NCI-H510A treated with DMSO at 0.1 percent for 48 hours (cell line): Measurements from ENCODE around the gene TRABD.

ENCODE experiments used
- DNase-seq: peaks from one replicate; lab custom pipeline; 2025; lab: John Stamatoyannopoulos, UW

Gene TRABD

GRCh38 chr22:50186761-50187523, 1.2 kb downstream of the TRABD start:
- DNase-seq, result no peak

GRCh38 chr22:50188356-50188755, 2.6 kb downstream of the TRABD start:
- no peak for DNase-seq

GRCh38 chr22:50189184-50189848, 3.6 kb downstream of the TRABD start:
- DNase-seq, result no peak

- DNase-seq, result peak; percentile 64
Measured at GRCh38 chr22:50189849-50190181, 4.1 kb downstream of the TRABD start.

- peak; percentile 64 for DNase-seq
Measured at GRCh38 chr22:50190182-50190940, 4.6 kb downstream of the TRABD start.

GRCh38 chr22:50190941-50191741, 5.4 kb downstream of the TRABD start:
- DNase-seq, result no peak

- DNase-seq, result no peak
Measured at GRCh38 chr22:50192436-50193204, 6.9 kb downstream of the TRABD start.

- DNase-seq, result no peak
Measured at GRCh38 chr22:50193621-50194020, 7.9 kb downstream of the TRABD start.

- DNase-seq, result no peak
Measured at GRCh38 chr22:50194037-50194805, 8.5 kb downstream of the TRABD start.

GRCh38 chr22:50196256-50196655, 10.5 kb downstream of the TRABD start:
- no peak for DNase-seq

- no peak for DNase-seq
Measured at GRCh38 chr22:50197000-50197800, 11.5 kb downstream of the TRABD start.

GRCh38 chr22:50197856-50198623, 12.3 kb downstream of the TRABD start:
- no peak for DNase-seq

- DNase-seq, result no peak
Measured at GRCh38 chr22:50198624-50199017, 12.9 kb downstream of the TRABD start.

- DNase-seq, result no peak
Measured at GRCh38 chr22:50199251-50199721, 13.6 kb downstream of the TRABD start.

- DNase-seq, result no peak
Measured at GRCh38 chr22:50199829-50200460, 14.2 kb downstream of the TRABD start.

- DNase-seq, result peak; percentile 39
Measured at GRCh38 chr22:50200461-50201190, 14.9 kb downstream of the TRABD start, which contains the start of gene SELENOO. Gene SELENOO, plus strand, starts transcription at chr22:50201011. Its CDS starts 26 bp downstream, at chr22:50201037.
